Stimulated activated CD4-positive, alpha-beta T cell treated with anti-CD3 and anti-CD28 coated beads, TNF-alpha, amount 100 ng/mL, for 4 hours (primary cell): ENCODE results near the gene MTMR6.

Experiments
- DNase-seq, 3 experiments: peaks; one replicate each; pipeline ENCODE4 v3.0.0-alpha.2; 2020; ENCODE audit warnings: low read depth in 3 of 3

The MTMR6 gene

DNA sequence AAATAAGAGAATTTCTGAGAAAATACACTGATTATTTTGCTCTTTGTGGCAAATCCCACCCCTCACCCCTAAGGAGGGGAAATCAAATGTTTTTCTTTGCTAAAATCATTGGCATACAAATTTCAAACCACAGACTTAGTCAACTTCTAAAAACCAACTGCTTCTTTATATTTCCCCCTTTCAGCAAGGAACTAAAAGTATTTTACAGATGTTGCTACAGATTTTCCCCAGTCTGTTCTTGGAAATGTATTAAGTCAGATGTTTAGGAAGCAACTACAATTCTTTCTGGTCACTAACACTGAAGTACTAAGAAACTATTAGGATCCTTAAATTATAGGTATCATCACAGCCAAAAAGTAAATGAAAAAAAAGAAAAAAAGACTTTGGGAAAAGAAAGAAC lies 6.9 kb downstream of the MTMR6 start:
- DNase-seq = no peak

DNA sequence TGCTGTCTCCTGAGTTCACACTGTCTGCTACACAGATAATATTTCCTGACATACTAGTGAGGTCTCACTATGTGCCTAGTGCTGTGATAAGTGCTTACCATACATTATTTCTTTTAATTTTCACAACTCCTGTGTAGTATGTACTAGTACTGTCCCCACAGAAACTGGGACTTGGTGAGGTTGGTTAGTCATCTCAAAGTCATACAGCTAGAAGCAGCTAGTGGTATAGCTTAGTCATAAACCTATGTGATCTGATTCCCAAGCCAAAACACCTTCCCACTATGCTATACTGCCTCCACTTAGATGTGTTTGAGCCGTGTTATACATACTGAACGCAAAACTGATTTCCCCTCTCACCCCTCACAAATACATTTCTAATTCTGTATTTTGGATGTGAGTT lies 10.5 kb downstream of the MTMR6 start:
- DNase-seq = no peak

DNA sequence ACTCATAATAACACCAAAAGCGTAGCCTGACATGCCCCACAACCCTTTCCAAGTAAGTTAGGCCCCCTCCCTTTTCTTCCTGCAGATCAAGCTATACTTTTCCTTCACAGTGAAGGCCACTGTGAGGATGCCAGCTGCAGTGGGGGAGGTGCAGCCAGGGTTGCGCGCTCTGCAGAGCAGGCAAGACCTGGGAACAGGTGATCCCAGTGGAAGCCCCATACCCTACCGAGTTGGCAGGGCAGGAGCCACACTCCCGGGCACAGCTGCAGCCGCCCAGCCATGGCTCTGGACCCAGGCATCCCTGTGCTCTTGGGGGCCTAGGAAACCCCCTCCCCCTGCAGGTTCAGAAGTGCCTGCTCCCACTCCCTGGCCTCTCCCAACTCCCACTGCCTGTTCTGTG lies 18.7 kb downstream of the MTMR6 start:
- DNase-seq = no peak

DNA sequence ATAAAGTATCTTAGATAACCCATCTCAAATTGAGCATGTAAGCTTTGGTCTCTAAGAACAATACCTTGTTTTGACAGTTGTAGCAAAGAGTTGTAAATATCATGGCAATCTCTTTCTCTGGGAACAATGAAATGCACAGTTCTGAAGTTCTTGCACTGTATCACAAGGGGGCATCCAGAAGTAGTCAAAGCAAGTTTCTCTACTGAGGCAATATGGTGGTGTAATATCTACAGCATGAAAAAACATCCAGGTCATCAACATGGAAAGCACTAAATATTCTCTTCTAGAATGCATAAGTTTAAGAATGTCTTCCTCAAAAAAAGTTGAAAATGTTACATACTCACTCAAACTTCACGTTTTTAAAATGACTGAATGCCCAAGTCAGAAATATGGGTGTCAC lies 19.6 kb downstream of the MTMR6 start:
- no peak for DNase-seq

DNA sequence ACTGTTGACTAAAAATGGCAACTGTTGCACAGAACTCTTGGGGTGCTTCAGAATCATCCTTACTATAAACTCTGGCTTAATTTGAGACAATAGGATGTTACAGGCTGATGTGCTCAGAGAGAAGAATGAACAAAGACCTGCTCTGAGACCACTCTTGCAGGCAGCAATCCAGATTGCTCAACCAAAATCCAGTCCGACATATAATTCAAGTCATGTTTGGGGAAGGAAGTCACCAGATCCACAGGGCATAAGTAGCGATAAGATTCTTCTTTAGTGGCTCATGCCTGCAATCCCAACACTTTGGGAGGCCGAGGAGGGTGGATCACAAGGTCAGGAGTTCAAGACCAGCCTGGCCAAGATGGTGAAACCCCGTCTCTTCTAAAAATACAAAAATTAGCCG lies 20.6 kb downstream of the MTMR6 start:
- no peak for DNase-seq

DNA sequence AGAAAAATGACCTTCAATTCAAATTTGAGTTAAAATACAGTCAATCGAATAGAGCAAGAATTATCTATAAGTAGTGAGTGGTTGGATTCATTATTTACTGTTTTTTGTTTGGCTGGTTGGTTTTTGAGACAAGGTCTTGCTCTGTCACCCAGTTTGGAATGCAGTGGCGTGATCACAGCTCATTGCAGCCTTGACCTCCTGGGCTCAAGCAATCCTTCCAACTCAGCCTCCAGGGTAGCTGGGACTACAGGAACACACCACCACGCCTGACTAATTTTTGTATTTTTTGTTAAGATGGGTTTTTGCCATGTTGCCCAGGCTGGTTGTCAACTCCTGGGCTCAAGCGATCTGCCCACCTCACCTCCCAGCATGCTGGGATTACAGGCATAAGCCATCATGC lies 25.0 kb downstream of the MTMR6 start:
- DNase-seq = no peak

DNA sequence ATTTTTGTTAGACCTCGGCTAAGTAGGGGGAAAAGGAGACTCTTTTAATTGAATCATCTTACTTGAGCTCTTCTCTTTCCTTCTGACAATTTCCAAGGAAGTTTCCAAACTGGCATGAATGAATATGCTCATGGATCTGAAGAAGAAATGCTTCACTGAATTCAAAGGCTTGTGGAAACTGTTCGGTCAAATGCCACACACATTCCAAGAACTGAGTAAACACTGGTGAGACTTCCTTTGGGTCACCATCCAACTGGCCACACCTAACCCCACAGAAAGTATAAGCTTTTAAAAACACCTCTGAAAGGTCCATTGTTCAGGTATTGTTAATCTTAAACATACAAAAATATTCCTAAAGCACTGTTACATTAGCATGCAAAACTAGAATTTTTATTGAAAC lies 33.6 kb downstream of the MTMR6 start:
- DNase-seq = no peak

DNA sequence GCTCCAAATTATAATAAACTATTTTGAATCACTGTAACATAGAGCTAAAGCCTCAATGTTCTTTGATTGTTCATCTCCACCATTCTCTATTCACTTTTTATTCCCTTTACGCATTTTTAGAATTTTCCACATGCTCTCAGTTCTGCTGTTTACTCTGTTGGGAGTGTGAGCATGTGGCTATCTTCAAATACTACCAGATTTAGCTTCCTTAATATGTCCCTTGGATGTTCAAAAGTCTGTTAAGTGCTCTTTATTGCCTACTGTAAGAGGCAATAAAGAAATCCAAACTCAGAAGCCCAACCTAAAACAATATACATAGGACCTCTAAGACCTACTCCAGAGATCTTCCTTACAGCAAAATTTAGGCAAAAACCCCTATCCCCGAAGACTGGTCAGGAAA lies 34.5 kb downstream of the MTMR6 start:
- DNase-seq = no peak

DNA sequence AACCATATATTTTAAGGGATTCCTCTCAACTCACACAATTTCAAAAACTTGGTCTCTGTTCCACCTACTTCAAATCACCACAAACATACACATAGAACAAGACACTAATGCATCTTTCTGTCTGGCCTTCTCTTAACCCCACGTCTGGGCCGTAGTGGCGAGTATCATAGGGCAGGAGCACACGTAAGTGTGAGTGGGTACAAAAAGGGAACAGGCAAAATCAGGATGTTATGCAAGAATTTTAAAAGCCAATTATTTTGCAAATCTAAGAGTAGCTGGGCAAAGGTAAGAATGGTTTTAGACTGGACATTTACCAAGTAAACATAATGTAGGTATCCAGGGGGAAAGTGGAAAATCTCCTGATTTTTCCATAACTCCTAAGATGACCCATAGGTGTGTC lies 35.1 kb downstream of the MTMR6 start:
- DNase-seq = no peak

DNA sequence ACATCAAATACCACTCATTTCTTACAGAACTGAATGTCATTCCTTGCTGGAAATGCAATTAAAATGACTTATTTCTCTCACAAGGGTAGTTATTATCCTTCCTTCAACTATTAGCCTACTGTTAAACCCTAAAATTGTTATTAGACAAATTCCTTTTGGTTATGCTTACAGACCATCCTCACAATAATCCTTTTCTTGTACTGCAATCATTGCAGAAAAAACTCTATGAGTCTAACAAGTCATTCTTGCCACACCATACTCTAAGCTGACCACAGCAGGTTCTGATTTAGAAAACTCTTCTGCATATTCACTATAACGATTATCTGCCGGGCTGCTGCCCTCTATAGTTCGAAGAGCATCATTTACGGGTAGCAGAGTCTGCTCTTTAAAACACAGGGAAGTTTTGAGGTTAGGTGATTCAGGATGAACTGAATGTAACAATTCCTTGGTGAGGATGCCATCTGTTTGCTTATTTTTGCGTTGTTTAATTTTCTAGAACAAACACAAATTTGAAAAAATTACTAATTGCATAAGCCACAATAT lies 38.2 kb downstream of the MTMR6 start:
- DNase-seq = no peak

DNA sequence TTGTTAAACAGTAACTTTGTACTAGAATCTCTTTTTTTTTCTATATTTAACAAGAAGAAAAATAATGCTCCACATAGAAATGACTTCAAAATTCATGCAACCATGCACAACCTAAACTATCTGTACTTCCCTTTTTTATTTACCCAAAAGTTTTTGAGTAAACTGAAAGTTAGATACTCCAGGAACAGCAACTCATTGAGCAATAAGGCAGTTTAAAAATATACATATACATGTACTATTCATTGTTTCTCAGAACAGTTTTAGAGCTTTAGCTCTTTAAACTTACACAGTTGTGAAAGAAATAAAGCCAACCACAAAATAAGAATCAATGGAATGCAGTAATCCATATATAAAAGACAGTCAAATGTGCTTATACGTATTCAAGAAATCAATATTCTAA lies 39.2 kb downstream of the MTMR6 start:
- DNase-seq = no peak

DNA sequence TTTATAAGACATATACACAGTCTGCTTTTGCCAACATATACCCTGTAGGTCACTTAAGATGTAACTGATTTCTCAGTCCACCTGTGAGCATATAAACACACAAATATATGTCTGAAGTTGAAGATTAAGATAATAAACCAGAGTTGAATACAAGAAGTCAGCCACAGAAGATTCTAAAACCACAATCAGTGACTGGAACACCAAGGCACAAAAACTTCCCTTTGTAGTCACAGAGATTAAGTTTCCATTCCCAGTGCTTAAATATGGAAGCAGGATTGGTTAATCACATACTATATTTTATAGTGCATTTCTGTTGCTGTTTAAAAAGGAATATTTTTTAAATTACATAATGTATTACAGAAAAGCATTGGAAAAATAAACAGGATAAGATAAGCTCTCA lies 39.9 kb downstream of the MTMR6 start:
- no peak for DNase-seq

DNA sequence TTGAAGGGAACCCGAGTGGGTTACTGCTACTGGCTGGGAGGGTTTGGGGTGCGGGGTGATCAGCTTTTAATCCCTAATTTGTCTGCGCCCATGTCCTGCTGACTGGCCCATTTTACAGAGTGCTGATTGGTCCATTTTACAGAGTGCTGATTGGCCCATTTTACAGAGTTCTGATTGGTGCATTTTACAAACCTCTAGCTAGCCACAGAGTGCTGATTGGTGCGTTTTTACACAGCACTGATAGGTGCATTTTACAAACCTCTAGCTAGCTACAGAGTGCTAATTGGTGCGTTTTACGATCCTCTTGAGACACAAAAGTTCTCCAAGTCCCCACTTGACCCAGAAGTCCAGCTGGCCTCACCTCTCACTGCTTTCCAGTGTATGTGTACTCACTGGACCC lies 43.2 kb downstream of the MTMR6 start:
- no peak for DNase-seq

DNA sequence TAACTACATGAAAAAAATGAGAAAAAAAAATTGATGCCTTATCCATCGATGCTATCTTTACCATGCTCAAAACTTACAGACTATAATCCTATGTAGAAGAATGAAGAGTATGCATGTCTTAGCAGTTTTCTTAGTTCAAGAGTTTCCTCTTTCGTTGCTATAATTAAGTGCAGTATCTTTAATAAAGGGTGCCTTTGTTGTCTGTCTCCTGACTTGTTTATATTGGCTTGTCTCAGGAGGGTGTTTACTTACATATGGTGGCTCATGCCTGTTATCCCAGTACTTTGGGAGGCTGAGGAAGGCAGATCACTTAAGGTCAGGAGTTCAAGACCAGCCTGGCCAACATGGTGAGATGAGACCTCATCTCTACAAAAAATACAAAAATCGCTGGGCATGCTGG lies 44.3 kb downstream of the MTMR6 start:
- DNase-seq = no peak

DNA sequence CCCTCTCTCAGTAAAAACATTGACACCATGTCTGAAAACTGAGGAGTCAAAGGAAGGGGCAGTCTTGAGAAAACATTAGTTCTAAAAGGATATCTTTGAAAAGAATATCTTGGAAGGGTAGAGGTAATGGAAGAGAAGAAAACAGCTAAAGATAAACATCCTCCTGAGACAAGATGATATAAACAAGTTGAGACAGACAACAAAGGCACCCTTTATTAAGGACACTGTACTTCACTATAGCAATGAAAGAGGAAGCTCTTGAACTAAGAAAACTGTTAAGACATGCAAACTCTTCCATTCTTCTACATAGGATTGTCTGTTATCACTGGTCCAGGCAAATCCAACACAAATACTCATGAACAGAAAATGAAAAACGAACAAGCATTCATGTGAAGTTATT lies 46.3 kb downstream of the MTMR6 start:
- DNase-seq = no peak

DNA sequence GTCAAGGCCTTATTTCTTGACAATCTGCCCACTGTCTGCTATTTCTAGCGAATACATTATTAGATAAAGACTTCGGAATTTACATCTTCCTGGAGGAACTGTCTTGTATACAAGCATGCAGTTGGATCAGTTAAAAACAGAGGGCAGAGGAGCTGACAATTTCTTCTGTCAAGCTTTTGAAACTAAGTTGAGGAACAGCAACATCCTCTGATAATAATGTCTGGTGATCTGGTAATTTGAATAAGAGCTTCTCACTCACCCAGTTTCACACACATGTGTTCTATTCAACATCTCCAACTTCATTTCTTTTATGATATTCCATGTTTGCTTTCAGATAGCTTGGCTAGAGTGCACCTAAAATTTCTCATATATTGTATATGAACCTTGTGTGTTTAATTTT lies 50.2 kb downstream of the MTMR6 start:
- no peak for DNase-seq

DNA sequence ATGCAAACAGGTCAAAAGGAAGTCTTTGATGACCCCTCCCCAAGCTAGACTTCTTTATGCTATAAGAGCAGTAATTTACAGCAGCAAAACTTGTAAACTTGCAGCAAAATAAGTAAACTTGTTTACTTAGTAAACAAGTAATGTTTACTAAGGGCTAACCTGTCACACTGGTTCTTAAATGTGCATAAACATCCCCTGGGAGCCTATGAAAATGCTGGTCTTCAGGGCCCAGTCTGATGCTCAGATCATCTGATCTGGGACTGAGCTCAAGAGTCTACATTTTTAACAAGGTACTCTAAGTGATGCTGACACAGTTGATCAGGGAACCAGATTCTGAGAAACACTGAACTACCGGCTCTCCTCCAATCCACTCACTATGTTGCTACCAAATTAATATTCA lies 53.4 kb downstream of the MTMR6 start:
- DNase-seq = no peak

DNA sequence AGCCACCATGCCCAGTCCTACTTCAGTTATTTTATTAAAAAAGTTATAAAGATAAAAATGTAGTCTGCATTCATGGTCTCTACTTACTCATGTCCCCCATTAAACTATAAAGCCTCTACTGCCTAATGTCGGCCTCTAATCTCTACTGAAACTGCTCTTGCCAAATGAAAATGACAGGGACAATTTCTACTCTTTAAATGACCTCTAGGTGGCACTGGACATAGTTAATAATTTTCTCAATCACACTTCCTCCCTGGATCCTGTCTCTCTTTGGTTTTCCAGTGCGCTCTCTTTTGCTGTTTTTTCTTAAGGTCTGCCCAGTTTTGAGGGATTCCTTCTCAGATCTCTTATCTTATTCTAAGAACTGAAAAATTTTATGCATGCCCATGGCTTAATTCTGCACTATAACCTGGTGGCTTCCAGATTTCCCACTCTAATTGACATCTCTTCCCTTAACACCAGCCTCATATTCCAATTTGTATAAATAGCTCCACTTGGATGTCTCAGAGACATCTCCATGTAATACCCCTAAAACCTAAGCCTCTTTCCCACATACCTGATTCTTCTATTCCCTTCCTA lies 54.3 kb downstream of the MTMR6 start:
- DNase-seq = no peak

DNA sequence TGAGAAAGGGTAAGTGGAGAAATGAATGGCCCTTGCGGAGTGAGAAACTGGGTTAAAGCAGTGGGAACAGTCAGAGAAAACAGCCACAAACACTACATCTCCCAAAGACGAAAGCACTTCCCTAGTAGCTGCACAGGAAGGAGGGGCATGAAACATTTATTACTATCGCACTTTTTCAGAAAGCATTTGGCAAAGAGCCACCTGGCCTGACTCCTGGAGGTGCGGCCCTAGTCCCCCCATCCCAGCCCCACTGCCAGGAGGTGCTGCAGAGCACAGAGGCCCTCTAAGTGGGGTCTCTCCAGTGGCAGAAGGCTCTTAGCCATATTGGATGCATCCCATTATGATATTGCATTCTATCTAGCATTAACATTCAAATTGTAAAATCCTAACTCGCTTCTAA lies 55.8 kb downstream of the MTMR6 start:
- DNase-seq = no peak

DNA sequence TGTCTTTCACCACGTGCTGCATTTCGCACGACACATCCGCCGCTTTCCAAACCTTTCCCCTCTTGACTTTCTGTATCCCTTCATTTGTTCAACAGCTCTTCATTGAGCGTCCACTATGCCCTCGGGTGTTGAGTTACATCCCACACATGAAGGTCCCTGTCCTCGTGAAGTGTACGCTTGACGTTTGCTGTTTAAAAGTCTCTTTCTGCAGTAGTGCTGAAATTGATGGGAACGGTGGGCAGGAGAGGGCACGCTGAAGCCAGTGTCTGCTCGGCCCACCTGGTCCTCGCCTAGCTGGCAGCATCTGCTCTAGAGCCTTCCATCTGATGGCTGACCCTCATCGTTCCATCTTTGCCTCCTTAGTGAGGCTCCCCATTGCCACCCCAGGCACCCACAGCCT lies 59.6 kb downstream of the MTMR6 start:
- no peak for DNase-seq

DNA sequence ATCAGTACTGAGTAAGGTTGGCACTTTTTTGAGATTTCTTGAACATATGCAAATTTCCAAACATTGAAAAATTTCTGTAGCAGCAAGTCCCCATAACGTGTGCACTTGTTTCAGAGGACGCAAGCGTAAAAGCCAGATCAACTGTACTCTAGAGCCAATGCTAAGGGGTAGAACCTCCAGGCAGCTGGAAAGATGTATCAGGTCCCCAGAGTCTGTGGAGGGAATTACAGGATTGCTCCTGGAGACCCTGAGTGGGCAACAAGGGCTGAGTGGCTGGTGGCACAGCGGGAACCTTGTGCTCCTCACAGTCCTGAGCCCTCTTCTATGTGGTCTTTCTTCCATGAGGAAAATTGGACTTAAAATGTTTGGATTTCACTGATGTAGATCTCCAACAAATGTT lies 61.3 kb downstream of the MTMR6 start:
- no peak for DNase-seq

DNA sequence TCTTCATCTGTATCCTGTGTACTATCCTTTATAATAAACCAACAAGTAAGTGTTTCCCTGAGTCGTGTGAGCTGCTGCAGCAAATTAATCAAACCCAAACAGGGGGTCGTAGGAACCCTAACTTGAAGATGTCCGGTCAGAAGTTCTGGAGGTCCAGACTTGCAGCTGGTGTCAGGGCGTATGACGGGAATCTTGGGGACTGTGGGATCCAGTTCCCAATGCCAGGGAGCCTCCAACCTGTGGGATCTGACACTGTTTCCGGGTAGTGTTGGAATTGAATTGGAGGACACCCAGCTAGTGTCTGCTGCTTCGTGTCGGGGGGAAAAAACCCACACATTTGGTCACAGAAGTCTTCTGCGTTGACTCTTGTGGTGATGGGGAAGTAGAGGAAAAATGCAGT lies 63.1 kb downstream of the MTMR6 start:
- DNase-seq = no peak

DNA sequence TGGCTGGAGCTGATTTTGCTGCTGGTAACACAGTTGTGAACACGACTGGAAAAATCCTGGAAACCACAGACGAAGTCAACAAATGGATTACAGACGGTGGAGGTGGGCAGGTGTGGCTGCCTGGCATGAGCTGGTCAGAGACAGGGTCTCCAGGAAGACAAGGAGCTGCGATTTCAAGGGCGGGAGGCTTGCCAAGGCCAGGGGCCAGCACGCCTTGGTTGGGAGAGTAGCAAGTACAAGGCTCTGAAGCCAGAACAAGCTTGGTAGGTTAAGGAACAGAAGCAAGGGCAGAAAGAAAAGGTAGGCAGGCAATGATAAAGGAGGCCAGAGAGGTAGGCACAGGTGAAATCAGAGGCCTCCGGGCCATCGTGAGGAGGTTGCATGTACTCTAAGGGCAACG lies 64.5 kb downstream of the MTMR6 start:
- no peak for DNase-seq

DNA sequence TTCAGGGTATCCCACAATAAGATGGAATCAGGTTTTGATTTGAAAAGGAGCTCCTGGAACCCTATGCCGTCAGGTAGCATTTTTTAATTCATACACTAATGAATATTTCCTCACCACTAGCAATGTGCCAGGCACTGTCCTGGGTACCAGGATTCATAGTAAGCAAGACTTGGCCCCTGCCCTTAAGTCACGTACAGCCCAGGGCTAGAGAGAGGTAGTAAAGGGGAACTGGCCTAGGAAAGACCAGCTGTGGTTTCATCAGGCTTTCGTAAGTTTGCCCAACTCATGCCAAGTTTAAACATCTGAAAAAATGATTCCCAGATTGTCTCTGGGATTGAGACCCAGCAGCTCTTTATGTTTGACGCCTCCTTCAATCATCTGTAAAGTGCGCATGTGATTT lies 69.3 kb downstream of the MTMR6 start:
- no peak for DNase-seq
